GM23338 (cell line): ENCODE results near the gene FCHO2. TPM values are rescaled to one million over a fixed set of nuclear protein-coding genes. Genes with fewer than 3 reads are reported as not detected.

ENCODE experiments used
- ATAC-seq: fragments of 200-7000 bp; cut with Tn5 transposase; 3 replicates; pipeline ENCODE4 v1.9.1; 2020
- DNase-seq: peaks from one replicate; pipeline ENCODE4 v3.0.0-alpha.2; 2015; ENCODE audit warnings: low spot score
- H2AFZ ChIP-seq: fragments of 200-600 bp; sonication (generic); 2 replicates; pipeline ENCODE4 v1.8.0; 2016; ENCODE audit warnings: antibody characterized with exemption, mild to moderate bottlenecking, moderate library complexity
- H3F3A ChIP-seq: fragments of 200-600 bp; sonication (generic); replicated peaks from 2 replicates; pipeline ENCODE4 v1.8.0; 2017; ENCODE audit warnings: antibody characterized with exemption, mixed run types, low read depth
- H3K27ac ChIP-seq: fragments of 200-600 bp; sonication (generic); 2 replicates; pipeline ENCODE4 v1.6.1; 2016; ENCODE audit warnings: low read depth
- H3K27me3 ChIP-seq: fragments of 200-600 bp; sonication (generic); 2 replicates; pipeline ENCODE4 v1.8.0; 2016; ENCODE audit warnings: mild to moderate bottlenecking, mixed run types, moderate library complexity; ENCODE audit not compliant: insufficient read depth
- H3K36me3 ChIP-seq: fragments of 200-600 bp; sonication (generic); 2 replicates; pipeline ENCODE4 v1.8.0; 2016; ENCODE audit warnings: mild to moderate bottlenecking; ENCODE audit not compliant: insufficient read depth
- H3K4me1 ChIP-seq: fragments of 200-600 bp; sonication (generic); 2 replicates; pipeline ENCODE4 v1.8.0; 2016; ENCODE audit warnings: mild to moderate bottlenecking, moderate library complexity; ENCODE audit not compliant: insufficient read depth
- H3K4me2 ChIP-seq: fragments of 200-600 bp; sonication (generic); 2 replicates; pipeline ENCODE4 v1.7.1; 2017; ENCODE audit warnings: mixed run types
- H3K4me3 ChIP-seq: fragments of 200-600 bp; sonication (generic); 2 replicates; pipeline ENCODE4 v1.6.1; 2016; ENCODE audit warnings: mixed run types
- H3K79me2 ChIP-seq: fragments of 200-600 bp; sonication (generic); replicated peaks from 2 replicates; pipeline ENCODE4 v1.8.0; 2017; ENCODE audit warnings: mild to moderate bottlenecking; ENCODE audit not compliant: insufficient read depth
- H3K9me2 ChIP-seq: fragments of 200-600 bp; sonication (generic); 2 replicates; pipeline ENCODE4 v1.8.0; 2017; ENCODE audit not compliant: insufficient read depth
- H4K20me1 ChIP-seq: fragments of 200-600 bp; sonication (generic); replicated peaks from 2 replicates; pipeline ENCODE4 v1.8.0; 2017; ENCODE audit warnings: mild to moderate bottlenecking; ENCODE audit not compliant: insufficient read depth
- H3K27ac Mint-ChIP-seq: 2 replicates; pipeline ENCODE4 v1.8.0; 2020; ENCODE audit warnings: inconsistent platforms, mild to moderate bottlenecking, moderate library complexity, mixed read lengths
- H3K27me3 Mint-ChIP-seq: 3 replicates; pipeline ENCODE4 v1.8.0; 2022; ENCODE audit warnings: low read depth, mild to moderate bottlenecking, moderate library complexity, mixed read lengths, inconsistent platforms; ENCODE audit not compliant: insufficient read depth, poor library complexity
- H3K36me3 Mint-ChIP-seq: 3 replicates; pipeline ENCODE4 v1.8.0; 2021; ENCODE audit warnings: low read depth, mild to moderate bottlenecking, inconsistent platforms, moderate library complexity, mixed read lengths
- H3K4me1 Mint-ChIP-seq: 3 replicates; pipeline ENCODE4 v1.8.0; 2020; ENCODE audit warnings: mild to moderate bottlenecking, inconsistent platforms, mixed read lengths
- H3K4me3 Mint-ChIP-seq: 3 replicates; pipeline ENCODE4 v1.8.0; 2021; ENCODE audit warnings: moderate library complexity, mild to moderate bottlenecking, inconsistent platforms, mixed read lengths
- H3K9me3 Mint-ChIP-seq: 3 replicates; pipeline ENCODE4 v1.8.0; 2020; ENCODE audit warnings: moderate library complexity, mild to moderate bottlenecking, inconsistent platforms, mixed read lengths
- EZH2 ChIP-seq: fragments of 200-600 bp; sonication (generic); IDR thresholded peaks from one replicate; pipeline ENCODE4 v1.8.0; 2017; ENCODE audit warnings: antibody characterized with exemption, mild to moderate bottlenecking, low read depth; ENCODE audit not compliant: unreplicated experiment
- polyA plus RNA-seq: library from polyadenylated mRNA; unstranded; fragments of >200 nt; fragmentation: Nextera tagmentation; extraction: Ambion mirVana; gene quantifications from 2 replicates; pipeline ENCODE4 v1.2.1, GENCODE V29; 2016
- total RNA-seq: library from RNA; depleted of rRNA; stranded (reverse); fragments of >200 nt; shearing (Covaris generic); gene quantifications from 2 replicates; pipeline ENCODE4 v1.2.3, GENCODE V29; 2014
- TF ChIP-seq, protein P1 (sequence below): fragments of 250-450 bp; sonication (Bioruptor Pico); IDR thresholded peaks from 2 replicates; pipeline ENCODE4 v1.5.0; 2020; ENCODE audit warnings: mild to moderate bottlenecking, moderate library complexity
- TF ChIP-seq, protein P2 (sequence below): IDR thresholded peaks from one replicate; pipeline ENCODE4 v1.6.1; 2018; ENCODE audit warnings: antibody characterized with exemption; ENCODE audit not compliant: unreplicated experiment

The FCHO2 gene
- total and polyA plus RNA-seq, 2 experiments from 2014 or later: 8.4 to 10.1 TPM

DNA sequence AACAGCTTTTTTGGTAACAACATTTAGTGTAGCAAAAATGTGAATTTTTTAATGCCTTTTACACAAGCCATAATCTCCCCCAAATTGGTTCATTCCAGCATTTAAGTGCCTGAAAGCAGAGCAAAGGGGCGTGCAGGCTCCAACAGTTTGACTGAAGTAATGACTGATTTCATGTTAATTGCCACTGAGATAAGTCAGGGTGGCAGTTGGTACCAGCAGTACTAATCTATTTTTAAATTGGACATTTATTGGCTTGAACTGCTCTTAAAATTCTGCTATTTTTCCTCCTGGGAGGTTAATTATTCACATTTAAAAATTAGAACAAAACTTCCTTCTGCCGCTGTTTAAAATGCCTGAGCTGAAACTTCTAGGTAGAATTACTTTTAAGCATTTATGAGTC, 176.9 kb downstream of the FCHO2 start:
- TF ChIP-seq EZH2: no peak
- TF ChIP-seq, protein P1, sequence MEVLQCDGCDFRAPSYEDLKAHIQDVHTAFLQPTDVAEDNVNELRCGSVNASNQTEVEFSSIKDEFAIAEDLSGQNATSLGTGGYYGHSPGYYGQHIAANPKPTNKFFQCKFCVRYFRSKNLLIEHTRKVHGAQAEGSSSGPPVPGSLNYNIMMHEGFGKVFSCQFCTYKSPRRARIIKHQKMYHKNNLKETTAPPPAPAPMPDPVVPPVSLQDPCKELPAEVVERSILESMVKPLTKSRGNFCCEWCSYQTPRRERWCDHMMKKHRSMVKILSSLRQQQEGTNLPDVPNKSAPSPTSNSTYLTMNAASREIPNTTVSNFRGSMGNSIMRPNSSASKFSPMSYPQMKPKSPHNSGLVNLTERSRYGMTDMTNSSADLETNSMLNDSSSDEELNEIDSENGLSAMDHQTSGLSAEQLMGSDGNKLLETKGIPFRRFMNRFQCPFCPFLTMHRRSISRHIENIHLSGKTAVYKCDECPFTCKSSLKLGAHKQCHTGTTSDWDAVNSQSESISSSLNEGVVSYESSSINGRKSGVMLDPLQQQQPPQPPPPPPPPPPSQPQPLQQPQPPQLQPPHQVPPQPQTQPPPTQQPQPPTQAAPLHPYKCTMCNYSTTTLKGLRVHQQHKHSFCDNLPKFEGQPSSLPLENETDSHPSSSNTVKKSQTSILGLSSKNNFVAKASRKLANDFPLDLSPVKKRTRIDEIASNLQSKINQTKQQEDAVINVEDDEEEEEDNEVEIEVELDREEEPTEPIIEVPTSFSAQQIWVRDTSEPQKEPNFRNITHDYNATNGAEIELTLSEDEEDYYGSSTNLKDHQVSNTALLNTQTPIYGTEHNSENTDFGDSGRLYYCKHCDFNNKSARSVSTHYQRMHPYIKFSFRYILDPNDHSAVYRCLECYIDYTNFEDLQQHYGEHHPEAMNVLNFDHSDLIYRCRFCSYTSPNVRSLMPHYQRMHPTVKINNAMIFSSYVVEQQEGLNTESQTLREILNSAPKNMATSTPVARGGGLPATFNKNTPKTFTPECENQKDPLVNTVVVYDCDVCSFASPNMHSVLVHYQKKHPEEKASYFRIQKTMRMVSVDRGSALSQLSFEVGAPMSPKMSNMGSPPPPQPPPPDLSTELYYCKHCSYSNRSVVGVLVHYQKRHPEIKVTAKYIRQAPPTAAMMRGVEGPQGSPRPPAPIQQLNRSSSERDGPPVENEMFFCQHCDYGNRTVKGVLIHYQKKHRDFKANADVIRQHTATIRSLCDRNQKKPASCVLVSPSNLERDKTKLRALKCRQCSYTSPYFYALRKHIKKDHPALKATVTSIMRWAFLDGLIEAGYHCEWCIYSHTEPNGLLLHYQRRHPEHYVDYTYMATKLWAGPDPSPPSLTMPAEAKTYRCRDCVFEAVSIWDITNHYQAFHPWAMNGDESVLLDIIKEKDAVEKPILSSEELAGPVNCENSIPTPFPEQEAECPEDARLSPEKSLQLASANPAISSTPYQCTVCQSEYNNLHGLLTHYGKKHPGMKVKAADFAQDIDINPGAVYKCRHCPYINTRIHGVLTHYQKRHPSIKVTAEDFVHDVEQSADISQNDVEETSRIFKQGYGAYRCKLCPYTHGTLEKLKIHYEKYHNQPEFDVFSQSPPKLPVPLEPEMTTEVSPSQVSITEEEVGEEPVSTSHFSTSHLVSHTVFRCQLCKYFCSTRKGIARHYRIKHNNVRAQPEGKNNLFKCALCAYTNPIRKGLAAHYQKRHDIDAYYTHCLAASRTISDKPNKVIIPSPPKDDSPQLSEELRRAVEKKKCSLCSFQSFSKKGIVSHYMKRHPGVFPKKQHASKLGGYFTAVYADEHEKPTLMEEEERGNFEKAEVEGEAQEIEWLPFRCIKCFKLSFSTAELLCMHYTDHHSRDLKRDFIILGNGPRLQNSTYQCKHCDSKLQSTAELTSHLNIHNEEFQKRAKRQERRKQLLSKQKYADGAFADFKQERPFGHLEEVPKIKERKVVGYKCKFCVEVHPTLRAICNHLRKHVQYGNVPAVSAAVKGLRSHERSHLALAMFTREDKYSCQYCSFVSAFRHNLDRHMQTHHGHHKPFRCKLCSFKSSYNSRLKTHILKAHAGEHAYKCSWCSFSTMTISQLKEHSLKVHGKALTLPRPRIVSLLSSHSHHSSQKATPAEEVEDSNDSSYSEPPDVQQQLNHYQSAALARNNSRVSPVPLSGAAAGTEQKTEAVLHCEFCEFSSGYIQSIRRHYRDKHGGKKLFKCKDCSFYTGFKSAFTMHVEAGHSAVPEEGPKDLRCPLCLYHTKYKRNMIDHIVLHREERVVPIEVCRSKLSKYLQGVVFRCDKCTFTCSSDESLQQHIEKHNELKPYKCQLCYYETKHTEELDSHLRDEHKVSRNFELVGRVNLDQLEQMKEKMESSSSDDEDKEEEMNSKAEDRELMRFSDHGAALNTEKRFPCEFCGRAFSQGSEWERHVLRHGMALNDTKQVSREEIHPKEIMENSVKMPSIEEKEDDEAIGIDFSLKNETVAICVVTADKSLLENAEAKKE: no peak
- ATAC-seq: no peak

DNA sequence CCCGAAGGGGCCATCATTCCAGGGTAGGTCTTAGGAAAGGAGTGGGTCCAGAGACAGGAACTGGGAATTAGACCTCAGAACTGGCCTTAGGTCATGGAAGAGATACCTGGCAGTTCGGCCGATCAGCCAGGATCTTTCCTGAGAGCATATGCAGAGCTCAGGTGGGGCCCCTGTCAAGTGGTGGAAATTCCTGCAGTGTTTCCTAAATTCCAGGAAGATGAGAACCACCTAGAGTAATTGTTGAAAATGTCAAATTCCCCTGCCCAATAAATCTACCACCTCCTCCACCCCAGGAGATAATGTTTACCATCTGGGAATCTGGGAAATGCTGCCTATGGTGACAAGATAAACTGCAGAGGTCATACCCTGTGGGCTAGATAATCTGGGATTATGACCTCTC, 179.2 kb downstream of the FCHO2 start:
- Mint-ChIP-seq H3K36me3 (no peaks in the 10 kb centered on the region), H3K9me3 (no peaks in the 10 kb centered on the region), H3K27ac (no peak overlapping the region), H3K27me3 (peaks cover 12% of the 10 kb centered on the region), H3K4me1 (peaks cover 30% of the 10 kb centered on the region), H3K4me3 (no peak overlapping the region)
- DNase-seq: no peak
- Histone ChIP-seq H3K36me3 (no peaks in the 10 kb centered on the region), H3K27me3 (no peaks in the 10 kb centered on the region), H3K27ac (no peak overlapping the region), H2AFZ (no peak overlapping the region), H3K79me2 (no peaks in the 10 kb centered on the region), H3K4me3 (no peak overlapping the region), H3K9me2 (peaks cover 6% of the 10 kb centered on the region; the same call in 1 of the 2 replicates), H3K4me1 (peaks cover 10% of the 10 kb centered on the region), H4K20me1 (no peaks in the 10 kb centered on the region), H3K4me2 (no peak overlapping the region), H3F3A (no peaks in the 10 kb centered on the region)
- ATAC-seq: no peak
- TF ChIP-seq EZH2: no peak
- TF ChIP-seq, protein P2, sequence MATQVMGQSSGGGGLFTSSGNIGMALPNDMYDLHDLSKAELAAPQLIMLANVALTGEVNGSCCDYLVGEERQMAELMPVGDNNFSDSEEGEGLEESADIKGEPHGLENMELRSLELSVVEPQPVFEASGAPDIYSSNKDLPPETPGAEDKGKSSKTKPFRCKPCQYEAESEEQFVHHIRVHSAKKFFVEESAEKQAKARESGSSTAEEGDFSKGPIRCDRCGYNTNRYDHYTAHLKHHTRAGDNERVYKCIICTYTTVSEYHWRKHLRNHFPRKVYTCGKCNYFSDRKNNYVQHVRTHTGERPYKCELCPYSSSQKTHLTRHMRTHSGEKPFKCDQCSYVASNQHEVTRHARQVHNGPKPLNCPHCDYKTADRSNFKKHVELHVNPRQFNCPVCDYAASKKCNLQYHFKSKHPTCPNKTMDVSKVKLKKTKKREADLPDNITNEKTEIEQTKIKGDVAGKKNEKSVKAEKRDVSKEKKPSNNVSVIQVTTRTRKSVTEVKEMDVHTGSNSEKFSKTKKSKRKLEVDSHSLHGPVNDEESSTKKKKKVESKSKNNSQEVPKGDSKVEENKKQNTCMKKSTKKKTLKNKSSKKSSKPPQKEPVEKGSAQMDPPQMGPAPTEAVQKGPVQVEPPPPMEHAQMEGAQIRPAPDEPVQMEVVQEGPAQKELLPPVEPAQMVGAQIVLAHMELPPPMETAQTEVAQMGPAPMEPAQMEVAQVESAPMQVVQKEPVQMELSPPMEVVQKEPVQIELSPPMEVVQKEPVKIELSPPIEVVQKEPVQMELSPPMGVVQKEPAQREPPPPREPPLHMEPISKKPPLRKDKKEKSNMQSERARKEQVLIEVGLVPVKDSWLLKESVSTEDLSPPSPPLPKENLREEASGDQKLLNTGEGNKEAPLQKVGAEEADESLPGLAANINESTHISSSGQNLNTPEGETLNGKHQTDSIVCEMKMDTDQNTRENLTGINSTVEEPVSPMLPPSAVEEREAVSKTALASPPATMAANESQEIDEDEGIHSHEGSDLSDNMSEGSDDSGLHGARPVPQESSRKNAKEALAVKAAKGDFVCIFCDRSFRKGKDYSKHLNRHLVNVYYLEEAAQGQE: no peak

More for the DNA sequence above, 176.9 kb downstream of the FCHO2 start:
- Mint-ChIP-seq H3K27me3 (peaks cover 9% of the 10 kb centered on the region), H3K36me3 (peaks cover 3% of the 10 kb centered on the region; the same call in 1 of the 3 replicates), H3K9me3 (no peaks in the 10 kb centered on the region; the same call in 2 of the 3 replicates), H3K4me1 (peaks cover 38% of the 10 kb centered on the region), H3K27ac (no peak overlapping the region), H3K4me3 (no peak overlapping the region)
- H3K36me3 ChIP-seq: no peaks in the 10 kb centered on the region
- no peaks in the 10 kb centered on the region for H3K27me3 ChIP-seq
- no peaks in the 10 kb centered on the region for H3F3A ChIP-seq
- H3K4me1 ChIP-seq: peaks cover 10% of the 10 kb centered on the region
- no peak overlapping the region for H3K27ac ChIP-seq
- H2AFZ ChIP-seq: no peak overlapping the region
- no peak for DNase-seq
- no peaks in the 10 kb centered on the region for H3K79me2 ChIP-seq
- H4K20me1 ChIP-seq: no peaks in the 10 kb centered on the region
- no peak overlapping the region for H3K4me3 ChIP-seq
- peaks cover 6% of the 10 kb centered on the region; the same call in 1 of the 2 replicates for H3K9me2 ChIP-seq
- H3K4me2 ChIP-seq: no peak overlapping the region
